ENCODE results near the gene STXBP5L.
"Not testable (repeated sequence)": the region's sequence is repeated elsewhere in the genome, so short reads cannot be mapped to it uniquely, and the experiment has no call there.

GRCh38 chr3:121078378-121079101 is 170.5 kb downstream of the STXBP5L start:
- TF ChIP-seq, protein P1, sequence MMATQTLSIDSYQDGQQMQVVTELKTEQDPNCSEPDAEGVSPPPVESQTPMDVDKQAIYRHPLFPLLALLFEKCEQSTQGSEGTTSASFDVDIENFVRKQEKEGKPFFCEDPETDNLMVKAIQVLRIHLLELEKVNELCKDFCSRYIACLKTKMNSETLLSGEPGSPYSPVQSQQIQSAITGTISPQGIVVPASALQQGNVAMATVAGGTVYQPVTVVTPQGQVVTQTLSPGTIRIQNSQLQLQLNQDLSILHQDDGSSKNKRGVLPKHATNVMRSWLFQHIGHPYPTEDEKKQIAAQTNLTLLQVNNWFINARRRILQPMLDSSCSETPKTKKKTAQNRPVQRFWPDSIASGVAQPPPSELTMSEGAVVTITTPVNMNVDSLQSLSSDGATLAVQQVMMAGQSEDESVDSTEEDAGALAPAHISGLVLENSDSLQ (IDR thresholded peaks at IDR 0.05): not testable (repeated sequence)
- TF ChIP-seq FOXK2 (IDR thresholded peaks at IDR 0.05); SP1 (IDR thresholded peaks at IDR 0.05); FOXM1 (IDR thresholded peaks at IDR 0.05; ENCODE audit: borderline replicate concordance): not testable (repeated sequence)

Measured in HEK293T (cell line).